Thyroid gland (tissue), 4 donors: ENCODE measurements around the gene CSK.

Experiments
- POLR2A ChIP-seq, 2 donors: fragments of 450-650 bp; IDR thresholded peaks; one replicate each; pipeline ENCODE4 v1.6.1; 2017; ENCODE audit warnings: antibody characterized with exemption in 2 of 2, mild to moderate bottlenecking in 2 of 2, moderate library complexity in 1 of 2
- TF ChIP-seq, protein P1 (sequence below), 6 experiments: fragments of 200-600 bp in 3 of 6; fragments of 450-650 bp in 3 of 6; sonication (generic) in 3 of 6; IDR thresholded peaks; one replicate each; pipeline ENCODE4 v1.5.1; 2016 to 2019; ENCODE audit warnings: antibody characterized with exemption in 6 of 6, mild to moderate bottlenecking in 2 of 6, inconsistent platforms in 1 of 6, moderate library complexity in 1 of 6

DNA sequence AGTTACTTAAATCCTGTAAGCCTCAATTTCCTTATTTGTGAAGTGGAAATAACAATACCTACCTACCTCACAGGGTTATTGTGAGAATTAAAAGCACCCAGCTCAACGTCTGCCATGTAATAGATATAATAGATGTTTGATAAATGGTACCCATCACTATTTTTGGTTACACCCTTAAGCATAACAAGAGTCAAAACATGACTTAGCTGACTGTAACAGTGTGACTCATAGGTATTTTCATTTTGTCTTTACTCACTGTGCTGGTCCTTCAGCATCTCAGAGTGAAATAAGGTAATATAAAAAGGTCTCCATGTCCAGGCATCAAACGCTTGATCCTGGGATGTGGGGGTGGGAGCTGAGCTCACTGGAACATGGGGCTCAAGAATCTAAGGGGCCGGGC is 47.6 kb downstream of the CSK start:
- TF ChIP-seq, protein P1, sequence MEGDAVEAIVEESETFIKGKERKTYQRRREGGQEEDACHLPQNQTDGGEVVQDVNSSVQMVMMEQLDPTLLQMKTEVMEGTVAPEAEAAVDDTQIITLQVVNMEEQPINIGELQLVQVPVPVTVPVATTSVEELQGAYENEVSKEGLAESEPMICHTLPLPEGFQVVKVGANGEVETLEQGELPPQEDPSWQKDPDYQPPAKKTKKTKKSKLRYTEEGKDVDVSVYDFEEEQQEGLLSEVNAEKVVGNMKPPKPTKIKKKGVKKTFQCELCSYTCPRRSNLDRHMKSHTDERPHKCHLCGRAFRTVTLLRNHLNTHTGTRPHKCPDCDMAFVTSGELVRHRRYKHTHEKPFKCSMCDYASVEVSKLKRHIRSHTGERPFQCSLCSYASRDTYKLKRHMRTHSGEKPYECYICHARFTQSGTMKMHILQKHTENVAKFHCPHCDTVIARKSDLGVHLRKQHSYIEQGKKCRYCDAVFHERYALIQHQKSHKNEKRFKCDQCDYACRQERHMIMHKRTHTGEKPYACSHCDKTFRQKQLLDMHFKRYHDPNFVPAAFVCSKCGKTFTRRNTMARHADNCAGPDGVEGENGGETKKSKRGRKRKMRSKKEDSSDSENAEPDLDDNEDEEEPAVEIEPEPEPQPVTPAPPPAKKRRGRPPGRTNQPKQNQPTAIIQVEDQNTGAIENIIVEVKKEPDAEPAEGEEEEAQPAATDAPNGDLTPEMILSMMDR (IDR thresholded peaks at IDR 0.05), result no peak
- no peak for TF ChIP-seq POLR2A (IDR thresholded peaks at IDR 0.05)
